ENCODE data around the gene BABAM1.

BABAM1 gene

GRCh38 chr19:17304386-17305215 lies 37.4 kb downstream of the BABAM1 start:
- DNase-seq: no peak

- DNase-seq: no peak
Observed at GRCh38 chr19:17305216-17305516, 37.9 kb downstream of the BABAM1 start.

GRCh38 chr19:17305517-17306284 lies 38.5 kb downstream of the BABAM1 start, which contains the start of gene MRPL34:
TSS of gene MRPL34 (plus strand) at chr19:17305872. CDS start at chr19:17305893, 21 bp downstream.
- peak; percentile 95 for DNase-seq

GRCh38 chr19:17306285-17306714 lies 39.1 kb downstream of the BABAM1 start:
- DNase-seq: no peak

GRCh38 chr19:17307876-17308377 lies 40.7 kb downstream of the BABAM1 start:
- no peak for DNase-seq

DNA sequence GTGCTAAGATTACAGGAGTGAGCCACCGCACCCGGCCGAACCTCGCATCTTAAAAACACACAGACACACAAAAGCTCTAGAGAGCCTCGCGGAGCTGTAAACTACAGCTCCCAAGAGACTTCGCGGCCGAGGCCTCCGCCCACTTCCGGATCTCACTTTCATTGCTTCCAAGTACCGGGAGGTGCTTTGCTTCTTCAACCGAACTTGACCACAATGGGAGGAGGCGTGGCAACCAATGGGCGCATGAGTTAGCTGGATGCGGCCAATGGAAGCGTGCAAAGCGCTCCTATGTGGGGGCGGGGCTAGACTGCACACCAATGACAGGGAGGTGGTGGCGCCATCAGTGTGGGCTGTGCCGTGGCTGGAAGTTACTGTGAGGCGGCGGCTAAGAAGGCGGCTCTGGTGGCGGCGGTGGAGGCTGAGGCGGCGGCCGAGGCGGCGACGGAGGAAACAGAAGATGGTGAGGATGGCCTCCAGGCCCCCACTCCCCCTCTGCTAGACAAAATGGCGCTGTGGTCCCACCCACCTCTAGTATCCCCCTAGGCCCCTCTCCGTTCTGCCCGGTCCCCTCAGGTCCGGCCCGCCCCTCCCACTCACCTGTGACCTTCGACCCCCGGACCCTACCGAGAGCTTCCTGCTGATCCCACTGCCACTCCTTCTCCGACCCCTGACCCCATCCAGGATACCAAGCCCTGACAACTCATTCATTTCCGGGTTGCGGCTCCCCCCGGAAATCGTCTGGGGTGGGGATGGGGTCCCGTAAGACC lies 42.1 kb downstream of the BABAM1 start, which contains the start of gene DDA1:
Gene DDA1 (plus strand): TSS at position 366 of the 767 bp plus-strand sequence. CDS start 92 bp downstream, at position 458.
- peak; percentile 99 for DNase-seq

- DNase-seq: no peak
Observed at GRCh38 chr19:17309965-17310461, 42.8 kb downstream of the BABAM1 start.

GRCh38 chr19:17311455-17312188 lies 44.4 kb downstream of the BABAM1 start:
- DNase-seq: no peak

- DNase-seq: no peak
Observed at GRCh38 chr19:17312189-17313113, 45.2 kb downstream of the BABAM1 start.

DNA sequence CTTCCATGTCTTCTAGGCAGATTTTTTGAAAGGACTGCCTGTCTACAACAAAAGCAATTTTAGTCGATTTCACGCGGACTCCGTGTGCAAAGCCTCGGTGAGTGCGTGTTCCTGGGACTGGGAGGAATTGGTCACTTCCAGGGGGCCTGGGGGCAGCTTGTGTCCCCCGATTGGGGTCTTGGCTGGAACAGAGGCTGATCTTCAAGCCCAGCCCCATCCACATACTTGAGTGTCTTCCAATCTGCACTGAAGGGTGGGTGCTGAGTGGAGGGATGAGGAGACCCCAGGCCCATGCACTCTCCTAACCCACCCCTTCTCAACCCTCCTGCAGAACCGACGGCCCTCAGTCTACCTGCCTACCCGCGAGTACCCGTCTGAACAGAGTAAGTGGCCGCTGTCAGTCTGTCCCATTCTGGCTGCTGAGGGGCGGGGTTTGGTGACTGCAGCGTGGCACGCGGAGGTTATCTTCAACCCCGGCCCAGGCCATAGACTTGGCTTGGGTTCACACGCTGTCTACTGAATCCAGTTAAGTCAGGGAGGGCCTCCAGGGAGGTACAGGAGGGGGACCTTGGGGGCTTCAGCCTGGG lies 46.9 kb downstream of the BABAM1 start:
- DNase-seq: no peak

GRCh38 chr19:17318966-17319365 lies 51.7 kb downstream of the BABAM1 start:
- no peak for DNase-seq

GRCh38 chr19:17319473-17320238 lies 52.4 kb downstream of the BABAM1 start:
- no peak for DNase-seq

DNA sequence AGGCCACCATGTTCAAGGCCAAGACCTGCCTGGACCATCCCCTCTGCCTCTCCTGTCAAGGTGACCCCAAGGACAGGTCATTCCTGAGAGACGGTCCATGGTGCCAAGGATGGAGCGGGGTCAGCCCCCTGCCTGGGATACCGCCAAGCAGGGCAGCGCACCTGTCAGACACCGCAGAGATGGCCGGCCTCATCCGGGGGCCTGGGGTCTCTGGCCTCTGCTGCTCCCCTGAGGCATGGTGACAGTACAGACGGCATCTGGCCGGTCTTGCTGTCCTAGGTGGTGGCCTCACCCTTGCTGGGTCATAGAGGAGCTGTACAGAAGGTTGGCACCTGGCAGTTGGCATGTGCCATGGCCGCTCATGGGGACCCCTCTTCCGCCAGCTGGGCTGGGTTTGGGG lies 53.2 kb downstream of the BABAM1 start:
- no peak for DNase-seq

- DNase-seq: no peak
Observed at GRCh38 chr19:17321655-17322489, 54.6 kb downstream of the BABAM1 start.

GRCh38 chr19:17322854-17323253 lies 55.6 kb downstream of the BABAM1 start:
- DNase-seq: no peak

- DNase-seq: no peak
Observed at GRCh38 chr19:17323300-17323963, 56.2 kb downstream of the BABAM1 start.

- no peak for DNase-seq
Observed at GRCh38 chr19:17323964-17324332, 56.7 kb downstream of the BABAM1 start.
